Measurements from ENCODE around the gene STMN1. TPM values are rescaled to one million over a fixed set of nuclear protein-coding genes. Genes with fewer than 3 reads are reported as not detected.

Gene STMN1
- total RNA-seq, 2 experiments from 2014 or later: 548 to 626 TPM

GRCh38 chr1:25867210-25867991 lies 38.8 kb downstream of the STMN1 start:
- no peak overlapping the region for H3K27ac Mint-ChIP-seq
- CTCF ChIA-PET: no interaction called here
- ATAC-seq: no peak

DNA sequence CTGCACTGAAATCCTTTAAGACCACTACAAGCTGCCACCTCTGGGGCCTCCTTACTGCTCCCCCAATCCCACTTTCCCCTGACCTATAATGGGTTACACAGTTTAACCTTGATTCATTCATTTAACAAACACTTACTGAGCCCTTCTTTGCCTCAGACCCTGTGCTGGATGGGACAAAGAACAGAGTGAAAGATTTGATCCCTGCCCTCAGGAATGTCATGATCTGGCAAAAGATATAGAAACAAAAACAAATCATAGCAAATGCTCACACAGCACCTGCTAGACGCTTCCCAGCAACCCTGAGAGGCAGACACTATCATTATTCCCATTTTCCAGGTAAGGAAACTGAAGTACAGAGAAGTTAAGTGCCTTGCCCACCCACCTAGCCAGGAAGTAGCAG lies 39.9 kb downstream of the STMN1 start:
- Mint-ChIP-seq H3K36me3 (no peaks in the 10 kb centered on the region), H3K4me1 (peaks cover 4% of the 10 kb centered on the region), H3K27ac (no peak overlapping the region), H3K4me3 (no peak overlapping the region), H3K9me3 (ENCODE audit: low read depth) (no peaks in the 10 kb centered on the region), H3K27me3 (no peaks in the 10 kb centered on the region)
- ATAC-seq: no peak
- CTCF ChIA-PET: no interaction called here
- DNase-seq: no peak

More at GRCh38 chr1:25867210-25867991, 38.8 kb downstream of the STMN1 start:
- H3K9me3 Mint-ChIP-seq (ENCODE audit: low read depth): no peaks in the 10 kb centered on the region
- DNase-seq: no peak
- H3K4me3 Mint-ChIP-seq: no peak overlapping the region
- no peaks in the 10 kb centered on the region for H3K4me1 Mint-ChIP-seq
- H3K27me3 Mint-ChIP-seq: no peaks in the 10 kb centered on the region
- no peaks in the 10 kb centered on the region for H3K36me3 Mint-ChIP-seq

DNA sequence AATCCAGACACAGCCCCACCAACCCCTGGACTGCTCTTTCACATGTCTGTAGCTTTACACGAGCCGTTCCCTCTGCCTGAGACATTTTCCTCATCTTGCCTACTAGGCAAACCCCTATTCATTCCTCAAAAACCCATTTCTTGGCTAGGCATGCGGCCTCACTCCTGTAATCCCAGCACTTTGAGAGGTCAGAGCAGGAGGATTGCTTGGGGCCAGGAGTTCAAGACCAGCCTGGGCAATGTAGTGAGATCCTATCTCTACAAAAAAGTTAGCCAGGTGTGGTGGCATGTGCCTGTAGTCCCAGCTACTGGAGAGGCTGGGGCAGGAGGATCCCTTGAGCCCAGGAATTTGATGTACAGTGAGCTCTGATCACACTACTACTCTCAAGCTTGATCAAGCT lies 41.8 kb downstream of the STMN1 start:
- CTCF ChIA-PET: no interaction called here
- ATAC-seq: no peak
- peaks cover 11% of the 10 kb centered on the region for H3K4me1 Mint-ChIP-seq
- H3K4me3 Mint-ChIP-seq: no peak overlapping the region
- no peaks in the 10 kb centered on the region for H3K9me3 Mint-ChIP-seq (ENCODE audit: low read depth)
- H3K27ac Mint-ChIP-seq: no peak overlapping the region
- DNase-seq: no peak
- no peaks in the 10 kb centered on the region for H3K36me3 Mint-ChIP-seq
- no peaks in the 10 kb centered on the region for H3K27me3 Mint-ChIP-seq

DNA sequence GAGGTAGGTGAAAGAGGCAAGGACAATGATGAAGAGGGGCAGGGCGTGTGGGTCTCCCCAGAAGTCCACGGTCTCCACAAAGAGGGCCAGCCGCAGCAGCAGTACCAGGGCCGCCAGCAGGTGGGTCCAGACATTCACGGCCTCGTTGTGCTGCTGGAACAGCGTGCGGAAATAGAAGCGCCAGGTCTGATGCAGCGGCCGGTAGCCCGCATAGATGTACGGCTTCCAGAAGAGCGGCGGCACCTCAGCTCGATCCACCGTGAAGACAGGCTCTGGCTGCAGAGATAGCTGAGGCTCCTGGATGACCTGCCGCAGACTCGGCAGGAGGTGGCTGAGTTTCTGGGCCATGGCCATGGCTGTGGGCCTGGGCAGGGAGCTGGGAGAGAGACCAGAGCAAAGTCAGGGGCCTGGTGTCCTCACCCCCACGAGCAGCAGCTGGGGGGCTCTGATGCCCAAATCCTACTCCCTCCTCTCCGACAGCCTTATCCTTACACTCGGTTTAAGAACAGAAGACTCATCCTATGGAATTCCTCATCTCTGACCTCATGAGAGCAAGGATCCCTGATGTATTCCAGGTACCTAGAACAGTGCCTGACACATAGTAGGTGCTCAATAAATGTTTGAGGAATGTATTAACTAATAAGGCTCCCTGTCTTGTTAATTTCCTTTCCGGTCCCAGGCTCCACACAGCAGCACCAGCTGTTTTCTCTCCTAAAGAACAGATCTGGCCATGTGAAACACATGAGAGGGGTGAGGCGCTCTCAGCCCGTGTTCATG lies 42.5 kb downstream of the STMN1 start:
- no peaks in the 10 kb centered on the region for H3K27me3 Mint-ChIP-seq
- H3K4me1 Mint-ChIP-seq: peaks cover 15% of the 10 kb centered on the region
- no peak overlapping the region for H3K4me3 Mint-ChIP-seq
- no peaks in the 10 kb centered on the region for H3K36me3 Mint-ChIP-seq
- H3K27ac Mint-ChIP-seq: no peak overlapping the region
- ATAC-seq: no peak
- no peaks in the 10 kb centered on the region for H3K9me3 Mint-ChIP-seq (ENCODE audit: low read depth)
- CTCF ChIA-PET: no interaction called here
- DNase-seq: no peak

DNA sequence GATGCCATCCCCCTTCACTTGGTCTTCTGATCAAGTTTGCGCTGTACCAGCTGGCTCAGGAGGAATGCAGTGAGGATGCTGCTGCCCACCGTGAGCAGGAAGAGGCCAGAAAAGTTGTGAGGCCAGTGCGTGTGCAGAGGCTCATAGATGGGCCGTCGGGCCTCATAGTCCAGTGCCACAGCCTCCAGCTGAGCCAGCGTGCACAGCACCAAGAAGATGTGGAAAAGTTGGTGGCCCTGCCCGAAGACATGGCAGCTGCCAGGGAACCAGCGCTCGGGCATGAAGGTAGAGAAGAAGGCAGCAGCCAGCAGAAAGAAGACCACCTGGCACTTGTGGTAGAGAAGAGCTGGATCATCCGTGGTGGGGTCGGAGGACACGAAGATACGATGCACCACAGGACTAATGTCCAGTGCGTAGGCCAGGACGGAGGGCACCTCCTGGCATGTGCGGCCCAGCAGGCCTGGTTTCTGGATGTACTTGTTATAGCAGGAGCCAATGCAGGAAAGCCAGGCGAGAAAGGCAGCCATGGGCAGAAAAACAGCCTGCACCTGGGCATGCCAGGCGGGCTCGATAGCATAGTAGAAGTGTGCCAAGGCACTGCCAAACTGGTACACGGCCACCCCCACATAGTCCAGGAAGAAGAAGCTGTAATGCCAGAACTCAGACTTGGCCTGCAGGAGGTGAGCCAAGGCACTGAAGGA lies 43.3 kb downstream of the STMN1 start:
- Mint-ChIP-seq H3K4me1 (peaks cover 21% of the 10 kb centered on the region), H3K36me3 (no peaks in the 10 kb centered on the region), H3K4me3 (no peak overlapping the region), H3K9me3 (ENCODE audit: low read depth) (no peaks in the 10 kb centered on the region), H3K27ac (no peak overlapping the region), H3K27me3 (no peaks in the 10 kb centered on the region)
- no peak for ATAC-seq
- DNase-seq: no peak
- CTCF ChIA-PET: no interaction called here

DNA sequence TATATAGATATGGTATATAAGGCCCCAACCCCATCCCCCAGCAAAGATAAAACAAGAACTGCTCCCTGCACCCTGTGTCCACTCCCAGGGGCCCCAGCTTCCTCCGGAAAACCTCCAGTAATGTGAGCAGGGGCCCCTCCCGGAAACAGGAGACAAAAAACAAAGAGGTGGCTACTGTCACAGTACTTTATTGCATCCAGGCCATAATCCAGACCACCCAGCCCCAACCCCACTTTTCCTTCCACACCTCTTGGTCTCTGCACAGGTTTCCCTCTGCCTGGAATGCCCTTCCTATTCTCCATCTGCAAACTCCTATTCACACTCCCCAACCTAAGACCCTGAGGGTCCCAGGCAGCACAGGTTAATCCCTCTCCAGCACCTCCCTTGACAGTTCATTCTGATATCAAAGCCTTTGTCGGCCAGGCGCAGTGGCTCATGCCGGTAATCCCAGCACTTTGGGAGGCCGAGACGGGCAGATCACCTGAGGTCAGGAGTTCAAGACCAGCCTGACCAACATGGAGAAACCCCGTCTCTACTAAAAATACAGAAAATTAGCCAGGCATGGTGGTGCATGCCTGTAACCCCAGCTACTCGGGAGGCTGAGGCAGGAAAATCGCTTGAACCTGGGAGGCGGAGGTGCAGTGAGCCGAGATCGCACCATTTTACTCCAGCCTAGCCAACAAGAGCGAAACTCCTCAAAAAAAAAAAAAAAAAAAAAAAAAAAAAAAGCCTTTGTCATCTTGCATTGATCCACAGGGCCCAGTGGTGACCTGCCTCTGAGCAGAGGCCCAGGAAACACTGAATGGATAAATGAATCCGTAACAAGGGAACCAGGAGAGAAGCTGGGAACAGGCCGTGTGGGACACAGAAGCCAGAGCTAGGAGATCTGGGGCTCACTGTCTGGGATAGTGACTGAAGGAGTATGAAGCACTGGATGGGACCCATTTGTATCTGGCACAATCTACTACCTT lies 44.6 kb downstream of the STMN1 start:
- Mint-ChIP-seq H3K36me3 (no peaks in the 10 kb centered on the region), H3K4me1 (peaks cover 22% of the 10 kb centered on the region), H3K4me3 (no peak overlapping the region), H3K27me3 (no peaks in the 10 kb centered on the region), H3K9me3 (ENCODE audit: low read depth) (no peaks in the 10 kb centered on the region), H3K27ac (peak overlapping the region; percentile 3)
- DNase-seq (peak; percentile 32), ATAC-seq (no peak)
- CTCF ChIA-PET: no interaction called here

DNA sequence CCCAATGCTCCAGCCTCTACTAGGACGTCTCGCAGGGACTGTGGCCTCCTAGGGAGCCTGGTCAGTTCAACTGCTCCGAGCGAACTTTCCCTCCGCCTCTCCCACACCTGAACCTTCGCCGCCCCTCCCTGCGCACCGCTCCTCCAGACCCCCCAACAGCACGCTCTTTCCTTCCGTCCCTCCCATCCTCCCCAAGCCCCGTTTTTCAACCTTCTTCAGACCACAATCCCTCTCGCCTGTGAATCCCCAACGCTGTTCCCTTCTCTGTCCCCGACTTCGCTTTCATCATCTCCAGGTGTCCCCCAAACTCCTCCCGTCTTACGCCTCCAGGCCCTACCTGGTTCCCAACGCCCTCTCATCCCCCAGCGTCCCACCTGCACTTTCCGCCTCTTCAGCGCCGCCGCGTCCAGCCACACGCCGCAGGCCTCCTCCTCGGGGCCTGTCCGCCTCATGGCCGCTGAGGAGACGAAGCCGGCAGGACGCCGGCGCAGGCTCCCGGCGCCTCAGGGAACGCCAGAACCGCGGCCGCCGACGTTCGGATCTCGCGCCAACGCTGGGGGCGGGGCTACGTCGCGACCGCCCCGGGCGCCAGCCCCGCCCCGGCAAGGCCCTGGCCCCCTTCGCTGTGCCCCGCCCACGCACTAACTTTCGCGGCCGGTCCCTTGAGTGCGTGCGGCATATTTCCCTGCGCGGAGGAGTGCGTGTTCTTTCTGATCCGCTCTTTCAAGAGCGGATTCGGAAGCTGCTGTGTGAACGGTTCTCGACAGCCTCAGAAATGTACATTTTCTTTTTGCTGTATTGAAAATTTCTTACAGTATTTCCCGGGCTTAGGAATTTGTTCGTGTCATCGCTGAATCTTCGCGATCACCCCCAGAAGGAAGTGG lies 47.1 kb downstream of the STMN1 start, which contains the start of gene AUNIP:
AUNIP (minus strand) TSS at position 552 of the 884 bp plus-strand sequence; CDS start at position 452, 100 bp downstream.
- H3K9me3 Mint-ChIP-seq (ENCODE audit: low read depth): no peaks in the 10 kb centered on the region
- CTCF ChIA-PET: no interaction called here
- H3K27me3 Mint-ChIP-seq: no peaks in the 10 kb centered on the region
- H3K4me1 Mint-ChIP-seq: peaks cover 25% of the 10 kb centered on the region
- ATAC-seq (peak; percentile 98), DNase-seq (peak; percentile 91)
- peak within 1 kb of the TSS; percentile 89 for H3K27ac Mint-ChIP-seq
- peak within 1 kb of the TSS; percentile 92 for H3K4me3 Mint-ChIP-seq
- peaks cover 4% of the 10 kb centered on the region for H3K36me3 Mint-ChIP-seq

GRCh38 chr1:25858494-25858893 lies 47.7 kb downstream of the STMN1 start:
- H3K4me1 Mint-ChIP-seq: peaks cover 25% of the 10 kb centered on the region
- H3K27ac Mint-ChIP-seq: peak overlapping the region; percentile 78
- H3K36me3 Mint-ChIP-seq: peaks cover 7% of the 10 kb centered on the region
- DNase-seq (no peak), ATAC-seq (no peak)
- no peaks in the 10 kb centered on the region for H3K9me3 Mint-ChIP-seq (ENCODE audit: low read depth)
- peak overlapping the region; percentile 92 for H3K4me3 Mint-ChIP-seq
- CTCF ChIA-PET: no interaction called here
- H3K27me3 Mint-ChIP-seq: no peaks in the 10 kb centered on the region

- H3K27ac Mint-ChIP-seq: no peak overlapping the region
- CTCF ChIA-PET: interaction anchor here (0.9 to 1.7 kb wide), 4 partner anchors 18 to 47 kb away, joined by 3 to 4 read pairs (median 4); partner anchors contain the start of gene PAQR7
- peaks cover 25% of the 10 kb centered on the region for H3K4me1 Mint-ChIP-seq
- H3K36me3 Mint-ChIP-seq: peaks cover 9% of the 10 kb centered on the region
- H3K4me3 Mint-ChIP-seq: no peak overlapping the region
- H3K27me3 Mint-ChIP-seq: no peaks in the 10 kb centered on the region
- H3K9me3 Mint-ChIP-seq (ENCODE audit: low read depth): no peaks in the 10 kb centered on the region
- no peak for DNase-seq
- ATAC-seq: no peak
Measured at GRCh38 chr1:25856856-25857255, 49.4 kb downstream of the STMN1 start.

DNA sequence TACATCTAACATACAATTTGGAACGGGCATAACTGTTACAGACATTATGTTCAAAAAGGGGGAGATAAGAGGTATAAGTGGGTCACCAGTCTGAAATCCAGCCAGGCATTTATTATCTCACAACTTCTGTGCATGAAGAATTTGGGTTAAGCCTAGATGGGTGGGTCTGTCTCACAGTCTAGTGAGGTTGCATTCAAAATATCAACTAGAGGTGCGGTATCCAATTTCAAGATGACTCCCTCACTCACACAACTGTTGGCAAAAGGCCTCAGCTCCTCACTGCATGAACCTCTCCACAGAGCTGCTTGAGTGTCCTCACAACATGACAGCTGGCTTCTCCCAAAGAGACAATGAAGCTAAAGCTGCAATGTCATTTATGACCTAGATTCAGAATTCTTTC lies 51.7 kb downstream of the STMN1 start:
- CTCF ChIA-PET: interaction anchor here (1.1 to 1.4 kb wide), 2 partner anchors 9 to 90 kb away, joined by 3 to 4 read pairs; no protein-coding TSS in a partner anchor
- ATAC-seq: no peak
- H3K4me1 Mint-ChIP-seq: peaks cover 15% of the 10 kb centered on the region

More for the DNA sequence above, 51.7 kb downstream of the STMN1 start:
- H3K9me3 Mint-ChIP-seq (ENCODE audit: low read depth): no peaks in the 10 kb centered on the region
- no peak overlapping the region for H3K27ac Mint-ChIP-seq
- no peak overlapping the region for H3K4me3 Mint-ChIP-seq
- no peaks in the 10 kb centered on the region for H3K27me3 Mint-ChIP-seq
- peaks cover 14% of the 10 kb centered on the region for H3K36me3 Mint-ChIP-seq
- DNase-seq: no peak

Data from activated CD8-positive, alpha-beta memory T cell treated with anti-CD3 and anti-CD28 coated beads, Interleukin-2, amount 10 ng/mL, durations not matched to agents 7 days and 5 days (primary cell).